HEK293 (cell line): ENCODE results near the gene PTRH1.

Source experiments
- CTCF ChIA-PET: fragments of 350-600 bp; formaldehyde crosslinking; extraction: SDS; loops from one replicate; lab custom pipeline; 2021; ENCODE audit warnings: antibody characterized with exemption; lab: Yijun Ruan, JAX
- POLR2A ChIA-PET: fragments of 300-600 bp; formaldehyde crosslinking; extraction: SDS; loops from one replicate; lab custom pipeline; 2020; ENCODE audit warnings: antibody characterized with exemption, inconsistent platforms; lab: Yijun Ruan, JAX
- H3K27ac ChIP-seq: fragments of 200-500 bp; sonication (Bioruptor generic); 2 replicates; pipeline ENCODE4 v1.5.1; 2014; ENCODE audit warnings: low read depth, low read length, control low read depth, inconsistent platforms; ENCODE audit errors: extremely low read depth
- H3K36me3 ChIP-seq, 2 experiments: fragments of 200-500 bp in 1 of 2; sonication (Bioruptor generic) in 1 of 2; 1 replicate in 1 of 2; 2 replicates in 1 of 2; pipeline ENCODE4 v1.5.1; 2014 to 2017; ENCODE audit warnings: inconsistent platforms in 2 of 2, low read length in 2 of 2; ENCODE audit not compliant: control insufficient read depth in 2 of 2, insufficient read depth in 1 of 2
- H3K4me1 ChIP-seq: fragments of 200-500 bp; sonication (Bioruptor generic); 2 replicates; pipeline ENCODE4 v1.5.1; 2014; ENCODE audit warnings: mild to moderate bottlenecking, low read length, inconsistent platforms; ENCODE audit not compliant: control insufficient read depth, insufficient read depth
- H3K4me3 ChIP-seq: 2 replicates; pipeline ENCODE4 v1.5.1; 2011; ENCODE audit warnings: low read depth, mild to moderate bottlenecking, control low read depth, low read length, moderate library complexity
- H3K9me3 ChIP-seq: fragments of 200-500 bp; sonication (Bioruptor generic); 2 replicates; pipeline ENCODE4 v1.5.1; 2014; ENCODE audit warnings: low read depth, low read length, inconsistent platforms; ENCODE audit not compliant: control insufficient read depth, insufficient read depth
- PRDM10 ChIP-seq: fragments of 450-650 bp; formaldehyde crosslinking; IDR thresholded peaks from 2 replicates; pipeline ENCODE4 v1.5.1; 2016; ENCODE audit warnings: missing biosample characterization, missing genetic modification characterization
- REPIN1 ChIP-seq: fragments of 450-650 bp; formaldehyde crosslinking; IDR thresholded peaks from 2 replicates; pipeline ENCODE4 v1.5.1; 2017; ENCODE audit warnings: missing biosample characterization, missing genetic modification characterization, low read depth
- SALL2 ChIP-seq: fragments of 450-650 bp; formaldehyde crosslinking; IDR thresholded peaks from 2 replicates; pipeline ENCODE4 v1.5.0; 2017; ENCODE audit warnings: missing biosample characterization, mild to moderate bottlenecking, missing genetic modification characterization, borderline replicate concordance
- TCF7L2 ChIP-seq: IDR thresholded peaks from 2 replicates; pipeline ENCODE4 v1.6.1; 2011; ENCODE audit warnings: low read depth, mild to moderate bottlenecking, inconsistent platforms, low read length, moderate library complexity, borderline replicate concordance
- TSHZ1 ChIP-seq: fragments of 450-650 bp; formaldehyde crosslinking; IDR thresholded peaks from 2 replicates; pipeline ENCODE4 v1.5.1; 2016; ENCODE audit warnings: missing biosample characterization, missing genetic modification characterization, borderline replicate concordance
- ZBTB20 ChIP-seq: fragments of 450-650 bp; formaldehyde crosslinking; IDR thresholded peaks from 2 replicates; pipeline ENCODE4 v1.5.1; 2016; ENCODE audit warnings: missing biosample characterization, missing genetic modification characterization
- ZBTB48 ChIP-seq: fragments of 450-650 bp; formaldehyde crosslinking; IDR thresholded peaks from 2 replicates; pipeline ENCODE4 v1.5.1; 2016; ENCODE audit warnings: missing biosample characterization, missing genetic modification characterization
- ZNF155 ChIP-seq: fragments of 450-650 bp; formaldehyde crosslinking; IDR thresholded peaks from 2 replicates; pipeline ENCODE4 v1.5.1; 2016; ENCODE audit warnings: missing biosample characterization, missing genetic modification characterization
- ZNF211 ChIP-seq: fragments of 450-650 bp; formaldehyde crosslinking; IDR thresholded peaks from 2 replicates; pipeline ENCODE4 v1.5.1; 2016; ENCODE audit warnings: low read depth, missing biosample characterization, missing genetic modification characterization
- ZNF292 ChIP-seq: fragments of 450-650 bp; formaldehyde crosslinking; IDR thresholded peaks from 2 replicates; pipeline ENCODE4 v1.5.1; 2016; ENCODE audit warnings: low read depth, missing biosample characterization, missing genetic modification characterization, borderline replicate concordance
- ZNF404 ChIP-seq: fragments of 450-650 bp; formaldehyde crosslinking; IDR thresholded peaks from 2 replicates; pipeline ENCODE4 v1.5.1; 2017; ENCODE audit warnings: missing biosample characterization, missing genetic modification characterization
- ZNF513 ChIP-seq: fragments of 450-650 bp; IDR thresholded peaks from 2 replicates; pipeline ENCODE4 v1.5.1; 2018; ENCODE audit warnings: missing biosample characterization, missing genetic modification characterization
- ZNF514 ChIP-seq: fragments of 450-650 bp; formaldehyde crosslinking; IDR thresholded peaks from 2 replicates; pipeline ENCODE4 v1.5.1; 2016; ENCODE audit warnings: missing biosample characterization, missing genetic modification characterization
- ZNF645 ChIP-seq: fragments of 450-650 bp; formaldehyde crosslinking; IDR thresholded peaks from 2 replicates; pipeline ENCODE4; 2016; ENCODE audit warnings: missing biosample characterization, missing genetic modification characterization
- ZNF76 ChIP-seq: fragments of 450-650 bp; formaldehyde crosslinking; IDR thresholded peaks from 2 replicates; pipeline ENCODE4; 2016; ENCODE audit warnings: low read depth, missing biosample characterization, missing genetic modification characterization, borderline replicate concordance
- TF ChIP-seq, protein P1 (sequence below): fragments of 450-650 bp; formaldehyde crosslinking; IDR thresholded peaks from 2 replicates; pipeline ENCODE4 v1.5.1; 2016; ENCODE audit warnings: missing biosample characterization, missing genetic modification characterization
- TF ChIP-seq, protein P2 (sequence below): IDR thresholded peaks from 2 replicates; pipeline ENCODE4 v1.6.1; 2011; ENCODE audit warnings: mild to moderate bottlenecking, low read depth, low read length, borderline replicate concordance
- TF ChIP-seq, protein P3 (sequence below): fragments of 450-650 bp; formaldehyde crosslinking; IDR thresholded peaks from 2 replicates; pipeline ENCODE4 v1.5.1; 2016; ENCODE audit warnings: missing biosample characterization, missing genetic modification characterization

The PTRH1 gene

DNA sequence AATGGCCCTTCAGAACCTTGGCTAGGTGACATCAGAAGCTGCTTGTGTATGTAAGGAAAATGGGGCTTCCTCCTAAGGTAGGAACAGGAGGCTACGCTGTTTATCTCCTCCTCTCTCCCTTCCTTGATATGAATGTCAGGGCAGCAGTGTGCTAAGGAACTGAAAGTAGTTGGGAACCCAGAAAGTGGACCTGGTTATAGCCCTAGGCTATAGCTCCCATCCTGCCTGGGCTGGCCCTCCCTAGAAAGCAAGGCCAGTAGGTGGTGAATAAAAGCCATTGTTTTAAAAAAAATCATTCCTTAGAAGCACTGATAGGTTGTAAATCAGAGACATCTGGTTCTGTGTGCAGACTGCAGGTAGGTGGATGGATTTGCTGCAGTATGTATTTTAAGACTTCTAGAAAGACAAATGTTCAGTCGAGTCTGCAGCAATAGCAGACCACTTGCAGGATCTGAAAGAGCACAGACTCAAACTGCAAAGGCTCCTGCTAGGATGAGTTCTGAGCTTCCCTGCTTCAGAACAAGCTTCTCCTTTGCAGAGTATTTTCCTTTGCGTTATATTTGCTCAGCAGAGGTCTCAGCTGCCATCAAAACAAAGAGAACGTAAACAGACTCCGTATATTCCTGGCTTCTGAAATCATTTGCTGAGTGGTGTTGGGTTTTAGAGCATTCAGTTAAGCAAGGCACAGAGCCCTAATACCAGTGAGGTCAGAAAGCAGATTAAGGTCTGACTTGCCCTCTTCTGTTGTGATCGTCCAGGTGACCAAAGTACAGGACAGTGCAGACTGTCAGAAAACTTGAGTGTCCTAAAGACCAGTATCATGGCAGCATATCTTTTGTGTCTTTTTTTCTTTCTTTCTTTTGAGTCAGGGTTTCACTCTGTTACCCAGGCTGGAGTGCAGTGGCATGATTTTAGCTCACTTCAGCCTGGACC lies 28.7 kb downstream of the PTRH1 start:
- Histone ChIP-seq H3K9me3 (no peaks in the 10 kb centered on the region), H3K4me1 (no peaks in the 10 kb centered on the region), H3K27ac (no peak overlapping the region), H3K36me3 (peaks cover 0 to 51% of the 10 kb centered on the region in 2 experiments; a peak in 1 of 3 replicates), H3K4me3 (no peak overlapping the region)
- POLR2A ChIA-PET: no interaction called here
- no peak for TF ChIP-seq ZNF645
- no peak for TF ChIP-seq REPIN1
- TF ChIP-seq SALL2: no peak
- no peak for TF ChIP-seq ZBTB48
- TF ChIP-seq PRDM10 (tag by site-specific recombination): no peak
- no peak for TF ChIP-seq ZNF404 (tag by site-specific recombination)
- no peak for TF ChIP-seq ZNF292 (tag by site-specific recombination)
- TF ChIP-seq, protein P1, sequence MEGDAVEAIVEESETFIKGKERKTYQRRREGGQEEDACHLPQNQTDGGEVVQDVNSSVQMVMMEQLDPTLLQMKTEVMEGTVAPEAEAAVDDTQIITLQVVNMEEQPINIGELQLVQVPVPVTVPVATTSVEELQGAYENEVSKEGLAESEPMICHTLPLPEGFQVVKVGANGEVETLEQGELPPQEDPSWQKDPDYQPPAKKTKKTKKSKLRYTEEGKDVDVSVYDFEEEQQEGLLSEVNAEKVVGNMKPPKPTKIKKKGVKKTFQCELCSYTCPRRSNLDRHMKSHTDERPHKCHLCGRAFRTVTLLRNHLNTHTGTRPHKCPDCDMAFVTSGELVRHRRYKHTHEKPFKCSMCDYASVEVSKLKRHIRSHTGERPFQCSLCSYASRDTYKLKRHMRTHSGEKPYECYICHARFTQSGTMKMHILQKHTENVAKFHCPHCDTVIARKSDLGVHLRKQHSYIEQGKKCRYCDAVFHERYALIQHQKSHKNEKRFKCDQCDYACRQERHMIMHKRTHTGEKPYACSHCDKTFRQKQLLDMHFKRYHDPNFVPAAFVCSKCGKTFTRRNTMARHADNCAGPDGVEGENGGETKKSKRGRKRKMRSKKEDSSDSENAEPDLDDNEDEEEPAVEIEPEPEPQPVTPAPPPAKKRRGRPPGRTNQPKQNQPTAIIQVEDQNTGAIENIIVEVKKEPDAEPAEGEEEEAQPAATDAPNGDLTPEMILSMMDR: no peak
- no peak for TF ChIP-seq ZBTB20 (tag by site-specific recombination)
- CTCF ChIA-PET: interaction anchor here (0.6 to 1.1 kb wide), 4 partner anchors 42 to 235 kb away, joined by 3 to 4 read pairs (median 4); no protein-coding TSS in a partner anchor

- peaks cover 0 to 57% of the 10 kb centered on the region in 2 experiments; a peak in 1 of 3 replicates for H3K36me3 ChIP-seq
- H3K9me3 ChIP-seq: no peaks in the 10 kb centered on the region
- no peaks in the 10 kb centered on the region for H3K4me1 ChIP-seq
- no peak overlapping the region for H3K27ac ChIP-seq
- H3K4me3 ChIP-seq: no peak overlapping the region
- ChIA-PET CTCF (interaction anchor here (1.0 kb wide), 1 partner anchor 9 kb away, joined by 6 read pairs; no protein-coding TSS in a partner anchor), POLR2A (no interaction called here)
- TF ChIP-seq TCF7L2: no peak
- no peak for TF ChIP-seq TSHZ1 (tag by site-specific recombination)
- TF ChIP-seq, protein P2, sequence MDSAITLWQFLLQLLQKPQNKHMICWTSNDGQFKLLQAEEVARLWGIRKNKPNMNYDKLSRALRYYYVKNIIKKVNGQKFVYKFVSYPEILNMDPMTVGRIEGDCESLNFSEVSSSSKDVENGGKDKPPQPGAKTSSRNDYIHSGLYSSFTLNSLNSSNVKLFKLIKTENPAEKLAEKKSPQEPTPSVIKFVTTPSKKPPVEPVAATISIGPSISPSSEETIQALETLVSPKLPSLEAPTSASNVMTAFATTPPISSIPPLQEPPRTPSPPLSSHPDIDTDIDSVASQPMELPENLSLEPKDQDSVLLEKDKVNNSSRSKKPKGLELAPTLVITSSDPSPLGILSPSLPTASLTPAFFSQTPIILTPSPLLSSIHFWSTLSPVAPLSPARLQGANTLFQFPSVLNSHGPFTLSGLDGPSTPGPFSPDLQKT: no peak
- TF ChIP-seq ZNF514: no peak
- no peak for TF ChIP-seq ZNF155 (tag by site-specific recombination)
- TF ChIP-seq ZNF211 (tag by site-specific recombination): no peak
- TF ChIP-seq, protein P3, sequence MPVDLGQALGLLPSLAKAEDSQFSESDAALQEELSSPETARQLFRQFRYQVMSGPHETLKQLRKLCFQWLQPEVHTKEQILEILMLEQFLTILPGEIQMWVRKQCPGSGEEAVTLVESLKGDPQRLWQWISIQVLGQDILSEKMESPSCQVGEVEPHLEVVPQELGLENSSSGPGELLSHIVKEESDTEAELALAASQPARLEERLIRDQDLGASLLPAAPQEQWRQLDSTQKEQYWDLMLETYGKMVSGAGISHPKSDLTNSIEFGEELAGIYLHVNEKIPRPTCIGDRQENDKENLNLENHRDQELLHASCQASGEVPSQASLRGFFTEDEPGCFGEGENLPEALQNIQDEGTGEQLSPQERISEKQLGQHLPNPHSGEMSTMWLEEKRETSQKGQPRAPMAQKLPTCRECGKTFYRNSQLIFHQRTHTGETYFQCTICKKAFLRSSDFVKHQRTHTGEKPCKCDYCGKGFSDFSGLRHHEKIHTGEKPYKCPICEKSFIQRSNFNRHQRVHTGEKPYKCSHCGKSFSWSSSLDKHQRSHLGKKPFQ: no peak
- TF ChIP-seq ZNF513 (tag by site-specific recombination): no peak
- TF ChIP-seq ZNF76 (tag by site-specific recombination): no peak
Observed at GRCh38 chr9:127684576-127684975, 30.9 kb downstream of the PTRH1 start.
